ENCODE measurements around the gene NTF4. TPM values are rescaled to one million over a fixed set of nuclear protein-coding genes. Genes with fewer than 3 reads are reported as not detected.
A peak's percentile ranks its signal among the peaks of the same experiment; 100 is the strongest.
"Not testable (repeated sequence)": the region's sequence is repeated elsewhere in the genome, so short reads cannot be mapped to it uniquely, and the experiment has no call there.

The NTF4 gene
- total RNA-seq, 1 donor from 2014 or later: 0.58 TPM

DNA sequence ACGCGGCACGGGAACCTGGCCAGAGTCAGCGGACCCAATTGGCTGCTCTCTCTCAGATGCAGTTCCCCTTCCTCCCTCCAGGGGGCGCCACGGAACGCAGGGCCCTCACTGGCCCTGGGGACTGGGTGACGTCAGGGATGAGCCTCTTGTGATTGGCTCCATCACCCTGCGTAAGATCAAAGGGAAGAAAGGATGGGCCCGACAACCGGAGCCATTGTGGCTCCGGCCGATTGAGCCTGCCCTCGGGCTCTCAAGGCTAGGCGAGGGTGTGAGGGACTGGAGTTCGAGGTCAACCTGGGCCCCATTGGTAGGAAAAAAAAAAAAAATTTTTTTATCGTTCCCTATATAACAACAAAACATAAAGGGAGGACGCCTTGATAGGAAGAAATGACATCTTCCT lies 27.8 kb downstream of the NTF4 start, which contains the start of gene CGB1:
Gene CGB1 (minus strand): TSS at position 81 of the 400 bp plus-strand sequence. CDS start 184 bp downstream, outside the sequence.
- not testable (repeated sequence) for H3K36me3 ChIP-seq (ENCODE audit: control insufficient read depth, insufficient read depth, low read length); H3K27me3 ChIP-seq (ENCODE audit: control insufficient read depth, insufficient read depth, low read length); H3K4me3 ChIP-seq (ENCODE audit: low read depth, low read length); DNase-seq (ENCODE audit: low read depth)
- peak; percentile 37 for TF ChIP-seq CTCF (IDR thresholded peaks at IDR 0.05; ENCODE audit: insufficient read depth, low read length, poor library complexity, severe bottlenecking)

GRCh38 chr19:49031642-49032301 lies 32.8 kb downstream of the NTF4 start, which contains the start of gene CGB2:
Gene CGB2, plus strand, starts transcription at chr19:49031890. Its CDS starts 206 bp downstream, at chr19:49032096.
- H3K36me3 ChIP-seq (ENCODE audit: control insufficient read depth, insufficient read depth, low read length); H3K27me3 ChIP-seq (ENCODE audit: control insufficient read depth, insufficient read depth, low read length); DNase-seq (ENCODE audit: low read depth); H3K4me3 ChIP-seq (ENCODE audit: low read depth, low read length): not testable (repeated sequence)
- peak; percentile 43 for TF ChIP-seq CTCF (IDR thresholded peaks at IDR 0.05; ENCODE audit: insufficient read depth, low read length, poor library complexity, severe bottlenecking)

GRCh38 chr19:49030323-49030722 lies 34.3 kb downstream of the NTF4 start:
- DNase-seq (ENCODE audit: low read depth); H3K27me3 ChIP-seq (ENCODE audit: control insufficient read depth, insufficient read depth, low read length); H3K4me3 ChIP-seq (ENCODE audit: low read depth, low read length); H3K36me3 ChIP-seq (ENCODE audit: control insufficient read depth, insufficient read depth, low read length): not testable (repeated sequence)

GRCh38 chr19:49029749-49030148 lies 34.9 kb downstream of the NTF4 start:
- not testable (repeated sequence) for H3K27me3 ChIP-seq (ENCODE audit: control insufficient read depth, insufficient read depth, low read length); H3K4me3 ChIP-seq (ENCODE audit: low read depth, low read length); H3K36me3 ChIP-seq (ENCODE audit: control insufficient read depth, insufficient read depth, low read length); DNase-seq (ENCODE audit: low read depth)

DNA sequence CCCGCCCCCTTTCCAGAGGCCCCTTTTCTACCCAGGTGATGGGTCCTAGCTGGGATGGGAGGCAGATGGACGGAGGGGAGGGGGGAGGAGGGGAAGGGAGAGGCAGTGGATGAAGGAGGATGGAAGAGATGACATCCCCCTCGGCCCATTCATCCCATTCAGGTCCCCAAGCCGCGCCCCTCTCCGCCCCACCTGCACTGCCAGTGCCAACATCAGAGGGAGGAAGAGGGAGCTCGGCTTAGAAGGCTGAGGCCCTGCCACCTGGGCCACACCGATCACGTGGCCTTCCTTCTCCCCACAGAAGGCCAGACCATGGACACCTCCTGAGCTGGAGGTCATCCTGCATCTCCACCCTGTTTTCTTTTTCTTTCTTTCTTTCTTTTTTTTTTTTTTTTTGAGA lies 35.9 kb downstream of the NTF4 start:
- not testable (repeated sequence) for H3K27me3 ChIP-seq (ENCODE audit: control insufficient read depth, insufficient read depth, low read length); H3K36me3 ChIP-seq (ENCODE audit: control insufficient read depth, insufficient read depth, low read length); H3K4me3 ChIP-seq (ENCODE audit: low read depth, low read length); DNase-seq (ENCODE audit: low read depth)

DNA sequence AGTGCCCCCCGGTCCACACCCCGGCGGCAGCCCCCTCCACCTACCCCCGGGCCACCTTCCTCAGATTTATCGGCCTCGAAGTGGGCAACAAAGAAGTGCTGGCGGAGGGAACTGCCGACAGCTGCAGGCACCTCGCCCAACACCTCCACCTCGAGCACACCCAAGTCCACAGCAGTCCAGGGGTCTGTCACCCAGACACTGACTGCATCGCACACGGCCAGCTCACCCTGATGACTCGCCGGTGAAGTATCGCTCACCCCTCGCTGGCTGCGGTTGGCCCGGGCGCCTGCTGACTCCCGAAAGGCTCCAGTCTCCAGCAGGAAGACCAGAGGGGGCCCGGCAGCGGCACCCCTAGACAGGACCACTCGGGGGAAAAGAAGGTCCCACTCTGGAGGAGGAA lies 39.0 kb downstream of the NTF4 start:
- H3K36me3 ChIP-seq (ENCODE audit: control insufficient read depth, insufficient read depth, low read length); H3K27me3 ChIP-seq (ENCODE audit: control insufficient read depth, insufficient read depth, low read length); H3K4me3 ChIP-seq (ENCODE audit: low read depth, low read length); DNase-seq (ENCODE audit: low read depth): not testable (repeated sequence)

- H3K4me3 ChIP-seq (ENCODE audit: low read depth, low read length); DNase-seq (ENCODE audit: low read depth); H3K27me3 ChIP-seq (ENCODE audit: control insufficient read depth, insufficient read depth, low read length); H3K36me3 ChIP-seq (ENCODE audit: control insufficient read depth, insufficient read depth, low read length): not testable (repeated sequence)
Measured at GRCh38 chr19:49025088-49025487, 39.5 kb downstream of the NTF4 start.

DNA sequence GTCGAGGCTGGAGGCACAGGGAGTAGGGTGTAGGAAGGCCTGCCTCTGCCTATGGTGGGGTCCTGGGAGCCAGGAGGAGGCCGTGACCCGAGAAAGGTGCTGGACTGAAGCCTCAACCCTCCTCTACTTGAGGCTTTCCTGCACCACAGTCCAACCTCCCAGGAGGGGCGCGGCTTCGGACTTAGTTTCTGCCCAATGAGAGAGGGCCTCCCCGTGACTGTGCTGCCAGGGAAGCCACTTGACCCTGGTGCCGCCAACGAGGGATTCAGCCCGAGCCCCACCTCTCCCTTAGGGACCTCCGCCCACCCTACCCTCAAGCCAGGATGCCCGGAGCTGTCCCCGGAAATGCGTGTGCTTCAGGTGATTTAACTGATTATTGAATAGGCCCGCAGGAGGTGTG lies 40.4 kb downstream of the NTF4 start, which contains the start of gene CGB3:
Gene CGB3 (minus strand): TSS at position 101 of the 400 bp plus-strand sequence. CDS start 362 bp downstream, outside the sequence.
- H3K36me3 ChIP-seq (ENCODE audit: control insufficient read depth, insufficient read depth, low read length); H3K27me3 ChIP-seq (ENCODE audit: control insufficient read depth, insufficient read depth, low read length); DNase-seq (ENCODE audit: low read depth); H3K4me3 ChIP-seq (ENCODE audit: low read depth, low read length): not testable (repeated sequence)

GRCh38 chr19:49022116-49022515 lies 42.5 kb downstream of the NTF4 start:
- H3K4me3 ChIP-seq (ENCODE audit: low read depth, low read length): no peak overlapping the region
- no peaks in the 10 kb centered on the region for H3K36me3 ChIP-seq (ENCODE audit: control insufficient read depth, insufficient read depth, low read length)
- no peak for TF ChIP-seq CTCF (IDR thresholded peaks at IDR 0.05; ENCODE audit: insufficient read depth, low read length, poor library complexity, severe bottlenecking)
- DNase-seq (ENCODE audit: low read depth): no peak
- no peaks in the 10 kb centered on the region for H3K27me3 ChIP-seq (ENCODE audit: control insufficient read depth, insufficient read depth, low read length)
